ENCODE measurements around the gene ABCB8.
"Not testable (repeated sequence)": the region's sequence is repeated elsewhere in the genome, so short reads cannot be mapped to it uniquely, and the experiment has no call there.

The ABCB8 gene

GRCh38 chr7:151040616-151041375 is 12.5 kb downstream of the ABCB8 start:
- no peak for TF ChIP-seq CTCF (IDR thresholded peaks at IDR 0.05; ENCODE audit: low read depth, low read length, missing control alignments)
- DNase-seq (ENCODE audit: extremely low read depth, low read depth) = no peak
- no peak overlapping the region for H3K4me3 ChIP-seq (replicated peaks; ENCODE audit: low read depth, low read length)

GRCh38 chr7:151043449-151043848 is 15.2 kb downstream of the ABCB8 start:
- H3K4me3 ChIP-seq (replicated peaks; ENCODE audit: low read depth, low read length); DNase-seq (ENCODE audit: extremely low read depth, low read depth): not testable (repeated sequence)

GRCh38 chr7:151043959-151044358 is 15.7 kb downstream of the ABCB8 start:
- H3K4me3 ChIP-seq (replicated peaks; ENCODE audit: low read depth, low read length) = no peak overlapping the region
- DNase-seq (ENCODE audit: extremely low read depth, low read depth) = no peak
- TF ChIP-seq CTCF (IDR thresholded peaks at IDR 0.05; ENCODE audit: low read depth, low read length, missing control alignments) = no peak

- no peak for DNase-seq (ENCODE audit: extremely low read depth, low read depth)
- no peak overlapping the region for H3K4me3 ChIP-seq (replicated peaks; ENCODE audit: low read depth, low read length)
- TF ChIP-seq CTCF (IDR thresholded peaks at IDR 0.05; ENCODE audit: low read depth, low read length, missing control alignments) = no peak
These were observed 17.0 kb downstream of the ABCB8 start for GRCh38 chr7:151045262-151045661.

GRCh38 chr7:151045967-151046366 is 17.7 kb downstream of the ABCB8 start:
- TF ChIP-seq CTCF (IDR thresholded peaks at IDR 0.05; ENCODE audit: low read depth, low read length, missing control alignments) = no peak
- DNase-seq (ENCODE audit: extremely low read depth, low read depth) = no peak
- H3K4me3 ChIP-seq (replicated peaks; ENCODE audit: low read depth, low read length) = no peak overlapping the region

- DNase-seq (ENCODE audit: extremely low read depth, low read depth) = no peak
- no peak for TF ChIP-seq CTCF (IDR thresholded peaks at IDR 0.05; ENCODE audit: low read depth, low read length, missing control alignments)
- H3K4me3 ChIP-seq (replicated peaks; ENCODE audit: low read depth, low read length) = no peak overlapping the region
These were observed 18.6 kb downstream of the ABCB8 start for GRCh38 chr7:151046603-151047573.
